ENCODE measurements around the gene HOXD9.

DNA sequence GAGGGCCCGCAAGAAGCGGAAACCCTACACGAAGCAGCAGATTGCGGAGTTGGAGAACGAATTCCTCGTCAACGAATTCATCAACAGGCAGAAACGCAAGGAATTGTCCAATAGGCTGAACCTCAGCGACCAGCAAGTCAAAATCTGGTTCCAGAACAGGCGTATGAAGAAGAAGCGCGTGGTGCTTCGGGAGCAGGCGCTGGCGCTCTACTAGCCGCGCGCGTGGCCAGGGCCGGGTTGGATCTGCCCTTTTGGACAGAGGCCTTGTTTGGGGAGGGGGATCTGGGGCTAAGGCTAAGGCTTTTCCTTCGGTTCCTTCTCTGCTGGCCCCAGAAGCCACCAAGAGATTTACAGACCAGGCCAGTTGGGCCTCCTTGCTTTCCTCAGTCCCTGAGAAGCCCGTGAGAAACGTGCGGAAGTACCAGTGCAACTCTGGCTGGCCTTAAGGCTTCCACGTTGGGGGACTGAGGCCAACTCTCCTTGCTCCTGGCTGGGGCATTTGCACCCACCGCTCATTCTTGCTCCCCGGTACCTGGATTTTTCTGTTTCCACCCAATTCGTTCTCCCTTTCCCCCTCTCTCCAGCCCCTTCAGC lies 21.9 kb upstream of the HOXD9 start:
- TF ChIP-seq ZNF565 (CRISPR knock-in tag; conservative IDR thresholded peaks at IDR 0.05; ENCODE audit: low read depth): no peak
- no peak for TF ChIP-seq ZFP30 (CRISPR knock-in tag; IDR thresholded peaks at IDR 0.05)
- TF ChIP-seq, protein P1, sequence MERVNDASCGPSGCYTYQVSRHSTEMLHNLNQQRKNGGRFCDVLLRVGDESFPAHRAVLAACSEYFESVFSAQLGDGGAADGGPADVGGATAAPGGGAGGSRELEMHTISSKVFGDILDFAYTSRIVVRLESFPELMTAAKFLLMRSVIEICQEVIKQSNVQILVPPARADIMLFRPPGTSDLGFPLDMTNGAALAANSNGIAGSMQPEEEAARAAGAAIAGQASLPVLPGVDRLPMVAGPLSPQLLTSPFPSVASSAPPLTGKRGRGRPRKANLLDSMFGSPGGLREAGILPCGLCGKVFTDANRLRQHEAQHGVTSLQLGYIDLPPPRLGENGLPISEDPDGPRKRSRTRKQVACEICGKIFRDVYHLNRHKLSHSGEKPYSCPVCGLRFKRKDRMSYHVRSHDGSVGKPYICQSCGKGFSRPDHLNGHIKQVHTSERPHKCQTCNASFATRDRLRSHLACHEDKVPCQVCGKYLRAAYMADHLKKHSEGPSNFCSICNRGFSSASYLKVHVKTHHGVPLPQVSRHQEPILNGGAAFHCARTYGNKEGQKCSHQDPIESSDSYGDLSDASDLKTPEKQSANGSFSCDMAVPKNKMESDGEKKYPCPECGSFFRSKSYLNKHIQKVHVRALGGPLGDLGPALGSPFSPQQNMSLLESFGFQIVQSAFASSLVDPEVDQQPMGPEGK (CRISPR knock-in tag; IDR thresholded peaks at IDR 0.05; ENCODE audit: borderline replicate concordance): no peak
- no peak for TF ChIP-seq TCF4 (CRISPR knock-in tag; IDR thresholded peaks at IDR 0.05; ENCODE audit: borderline replicate concordance)
- TF ChIP-seq BACH2 (CRISPR knock-in tag; IDR thresholded peaks at IDR 0.05; ENCODE audit: borderline replicate concordance): no peak
- TF ChIP-seq ARNTL (CRISPR knock-in tag; IDR thresholded peaks at IDR 0.05; ENCODE audit: borderline replicate concordance, low read depth): no peak
- TF ChIP-seq GLIS3 (CRISPR knock-in tag; IDR thresholded peaks at IDR 0.05): no peak
- TF ChIP-seq, protein P2, sequence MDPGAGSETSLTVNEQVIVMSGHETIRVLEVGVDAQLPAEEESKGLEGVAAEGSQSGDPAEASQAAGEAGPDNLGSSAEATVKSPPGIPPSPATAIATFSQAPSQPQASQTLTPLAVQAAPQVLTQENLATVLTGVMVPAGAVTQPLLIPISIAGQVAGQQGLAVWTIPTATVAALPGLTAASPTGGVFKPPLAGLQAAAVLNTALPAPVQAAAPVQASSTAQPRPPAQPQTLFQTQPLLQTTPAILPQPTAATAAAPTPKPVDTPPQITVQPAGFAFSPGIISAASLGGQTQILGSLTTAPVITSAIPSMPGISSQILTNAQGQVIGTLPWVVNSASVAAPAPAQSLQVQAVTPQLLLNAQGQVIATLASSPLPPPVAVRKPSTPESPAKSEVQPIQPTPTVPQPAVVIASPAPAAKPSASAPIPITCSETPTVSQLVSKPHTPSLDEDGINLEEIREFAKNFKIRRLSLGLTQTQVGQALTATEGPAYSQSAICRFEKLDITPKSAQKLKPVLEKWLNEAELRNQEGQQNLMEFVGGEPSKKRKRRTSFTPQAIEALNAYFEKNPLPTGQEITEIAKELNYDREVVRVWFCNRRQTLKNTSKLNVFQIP (CRISPR knock-in tag; IDR thresholded peaks at IDR 0.05; ENCODE audit: borderline replicate concordance, low read depth): no peak
- no peak for TF ChIP-seq PPARA (CRISPR knock-in tag; IDR thresholded peaks at IDR 0.05; ENCODE audit: borderline replicate concordance)
- TF ChIP-seq, protein P3, sequence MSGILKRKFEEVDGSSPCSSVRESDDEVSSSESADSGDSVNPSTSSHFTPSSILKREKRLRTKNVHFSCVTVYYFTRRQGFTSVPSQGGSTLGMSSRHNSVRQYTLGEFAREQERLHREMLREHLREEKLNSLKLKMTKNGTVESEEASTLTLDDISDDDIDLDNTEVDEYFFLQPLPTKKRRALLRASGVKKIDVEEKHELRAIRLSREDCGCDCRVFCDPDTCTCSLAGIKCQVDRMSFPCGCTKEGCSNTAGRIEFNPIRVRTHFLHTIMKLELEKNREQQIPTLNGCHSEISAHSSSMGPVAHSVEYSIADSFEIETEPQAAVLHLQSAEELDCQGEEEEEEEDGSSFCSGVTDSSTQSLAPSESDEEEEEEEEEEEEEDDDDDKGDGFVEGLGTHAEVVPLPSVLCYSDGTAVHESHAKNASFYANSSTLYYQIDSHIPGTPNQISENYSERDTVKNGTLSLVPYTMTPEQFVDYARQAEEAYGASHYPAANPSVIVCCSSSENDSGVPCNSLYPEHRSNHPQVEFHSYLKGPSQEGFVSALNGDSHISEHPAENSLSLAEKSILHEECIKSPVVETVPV (CRISPR knock-in tag; IDR thresholded peaks at IDR 0.05): no peak
- no peak for TF ChIP-seq RARB (CRISPR knock-in tag; IDR thresholded peaks at IDR 0.05)
